Activated CD8-positive, alpha-beta memory T cell treated with anti-CD3 and anti-CD28 coated beads for 1 hour (primary cell): ENCODE measurements around the gene GNAQ.
"Not testable (repeated sequence)": the region's sequence is repeated elsewhere in the genome, so short reads cannot be mapped to it uniquely, and the experiment has no call there.

Experiments
- DNase-seq, 2 donors: peaks; one replicate each; pipeline ENCODE4 v3.0.0-alpha.2; 2020; ENCODE audit warnings: low read depth in 1 of 2; ENCODE audit errors: extremely low read depth in 1 of 2

GNAQ gene

GRCh38 chr9:77751341-77752091 lies 280.1 kb downstream of the GNAQ start:
- DNase-seq, result no peak

- DNase-seq, result no peak
These were observed 280.6 kb downstream of the GNAQ start for GRCh38 chr9:77750981-77751340.

GRCh38 chr9:77750284-77750683 lies 281.3 kb downstream of the GNAQ start:
- DNase-seq, result no peak

GRCh38 chr9:77748214-77748772 lies 283.3 kb downstream of the GNAQ start:
- DNase-seq, result no peak

GRCh38 chr9:77747163-77747562 lies 284.4 kb downstream of the GNAQ start:
- DNase-seq, result no peak

- no peak for DNase-seq
These were observed 286.7 kb downstream of the GNAQ start for GRCh38 chr9:77744841-77745430.

GRCh38 chr9:77743386-77743785 lies 288.2 kb downstream of the GNAQ start:
- DNase-seq, result no peak

GRCh38 chr9:77738932-77739331 lies 292.7 kb downstream of the GNAQ start:
- no peak for DNase-seq

GRCh38 chr9:77735494-77735893 lies 296.1 kb downstream of the GNAQ start:
- no peak for DNase-seq

GRCh38 chr9:77731930-77732329 lies 299.7 kb downstream of the GNAQ start:
- DNase-seq, result no peak

- no peak for DNase-seq
These were observed 300.5 kb downstream of the GNAQ start for GRCh38 chr9:77731008-77731698.

GRCh38 chr9:77729177-77729576 lies 302.4 kb downstream of the GNAQ start:
- no peak for DNase-seq

GRCh38 chr9:77726814-77727213 lies 304.8 kb downstream of the GNAQ start:
- no peak for DNase-seq

- no peak for DNase-seq
These were observed 305.3 kb downstream of the GNAQ start for GRCh38 chr9:77726289-77726688.

GRCh38 chr9:77725820-77726219 lies 305.8 kb downstream of the GNAQ start:
- no peak for DNase-seq

GRCh38 chr9:77725046-77725694 lies 306.4 kb downstream of the GNAQ start:
- DNase-seq, result no peak

GRCh38 chr9:77721156-77721555 lies 310.5 kb downstream of the GNAQ start:
- not testable (repeated sequence) for DNase-seq

- DNase-seq, result no peak
These were observed 312.3 kb downstream of the GNAQ start for GRCh38 chr9:77719321-77719720.

GRCh38 chr9:77718298-77718640 lies 313.3 kb downstream of the GNAQ start:
- not testable (repeated sequence) for DNase-seq

GRCh38 chr9:77717608-77718297 lies 313.9 kb downstream of the GNAQ start:
- not testable (repeated sequence) for DNase-seq

- no peak for DNase-seq
These were observed 317.5 kb downstream of the GNAQ start for GRCh38 chr9:77714077-77714549.
